ENCODE data around the gene ANAPC2.

Gene ANAPC2

DNA sequence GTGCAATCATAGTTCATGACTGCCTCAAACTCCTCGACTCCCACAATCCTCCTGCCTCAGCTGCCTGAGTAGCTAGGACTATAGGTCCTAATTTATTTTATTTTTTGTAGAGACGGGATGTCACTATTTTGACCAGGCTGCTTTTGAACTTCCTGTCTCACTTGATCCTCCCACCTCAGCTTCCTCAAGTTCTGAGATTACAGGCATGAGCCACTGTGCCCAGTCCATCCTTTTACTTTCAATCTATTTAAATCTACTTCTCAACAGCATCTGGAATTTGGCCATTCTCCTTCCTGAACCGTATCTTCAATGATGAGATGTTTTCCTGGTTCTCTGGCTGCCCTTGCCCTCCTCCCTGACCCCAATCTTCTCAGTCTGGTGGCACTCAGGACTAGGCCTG is 61.6 kb downstream of the ANAPC2 start:
- no peak for DNase-seq (ENCODE audit: low read depth)
